Peyer's patch (tissue), 4 donors: ENCODE data around the gene FAT1. TPM values are rescaled to one million over a fixed set of nuclear protein-coding genes. Genes with fewer than 3 reads are reported as not detected.

Experiments
- DNase-seq, 3 donors: peaks; one replicate each; pipeline ENCODE4 v3.0.0-alpha.2; 2017 to 2019
- H3K27ac ChIP-seq, 4 donors: fragments of 200-600 bp; sonication (generic); one replicate each; pipeline ENCODE4 v1.5.1; 2016 to 2019
- H3K27me3 ChIP-seq, 2 donors: fragments of 200-600 bp; sonication (generic); one replicate each; pipeline ENCODE4 v1.5.1; 2019
- H3K36me3 ChIP-seq, 3 donors: fragments of 200-600 bp; sonication (generic); one replicate each; pipeline ENCODE4 v1.5.1; 2016 to 2019
- H3K4me1 ChIP-seq, 4 donors: fragments of 200-600 bp; sonication (generic); one replicate each; pipeline ENCODE4 v1.5.1; 2016 to 2019
- H3K4me3 ChIP-seq, 4 donors: fragments of 200-600 bp; sonication (generic); 1 replicate in 3 of 4; 2 replicates in 1 of 4; pipeline ENCODE4 v1.5.1; 2016 to 2019; ENCODE audit warnings: mild to moderate bottlenecking in 1 of 4
- H3K9me3 ChIP-seq, 4 donors: fragments of 200-600 bp; sonication (generic); one replicate each; pipeline ENCODE4 v1.5.1; 2016 to 2019; ENCODE audit warnings: mild to moderate bottlenecking in 1 of 4
- CTCF ChIP-seq, 6 experiments: fragments of 450-650 bp in 4 of 6; fragments of 200-600 bp in 2 of 6; sonication (generic) in 1 of 6; IDR thresholded peaks; one replicate each; pipeline ENCODE4 v1.5.1; 2017 to 2019; ENCODE audit warnings: antibody characterized with exemption in 6 of 6, mild to moderate bottlenecking in 3 of 6, moderate library complexity in 1 of 6
- POLR2A ChIP-seq, 2 donors: fragments of 450-650 bp; IDR thresholded peaks; one replicate each; pipeline ENCODE4 v1.5.1; 2017; ENCODE audit warnings: antibody characterized with exemption in 2 of 2, mild to moderate bottlenecking in 2 of 2, moderate library complexity in 2 of 2
- total RNA-seq, 4 donors: library from RNA; depleted of rRNA; stranded (reverse); fragments of >200 nt; gene quantifications; one replicate each; pipeline ENCODE4 v1.1.0, GENCODE V29; 2016

FAT1 gene
- total RNA-seq, 4 donors from 2014 or later = 88.3 to 580 (median 468) TPM

DNA sequence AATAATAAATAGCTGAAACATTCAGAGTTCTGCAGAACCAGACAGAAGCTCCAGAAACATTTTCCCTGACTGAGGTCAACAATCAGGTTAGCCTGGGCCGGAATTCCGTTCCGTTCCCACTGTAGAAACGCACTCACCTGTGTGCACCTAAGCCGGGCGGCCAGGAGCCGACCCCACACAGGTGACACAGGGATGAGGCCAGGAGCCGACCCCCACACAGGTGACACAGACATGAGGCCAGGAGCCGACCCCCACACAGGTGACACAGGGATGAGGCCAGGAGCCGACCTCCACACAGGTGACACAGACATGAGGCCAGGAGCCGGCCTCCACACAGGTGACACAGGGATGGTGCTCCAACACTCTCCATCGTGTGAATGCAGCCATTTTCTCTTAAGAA, 21.9 kb downstream of the FAT1 start:
- Histone ChIP-seq H3K36me3 (peaks cover 0 to 20% (median 0%) of the 10 kb centered on the region in 3 donors), H3K27ac (peak overlapping the region in 1 of 4 donors; percentile 57), H3K9me3 (no peaks in the 10 kb centered on the region), H3K4me3 (no peak overlapping the region), H3K27me3 (no peaks in the 10 kb centered on the region), H3K4me1 (peaks cover 0 to 42% (median 0%) of the 10 kb centered on the region in 4 donors)
- TF ChIP-seq CTCF (IDR thresholded peaks at IDR 0.05) = no peak
- DNase-seq = no peak

DNA sequence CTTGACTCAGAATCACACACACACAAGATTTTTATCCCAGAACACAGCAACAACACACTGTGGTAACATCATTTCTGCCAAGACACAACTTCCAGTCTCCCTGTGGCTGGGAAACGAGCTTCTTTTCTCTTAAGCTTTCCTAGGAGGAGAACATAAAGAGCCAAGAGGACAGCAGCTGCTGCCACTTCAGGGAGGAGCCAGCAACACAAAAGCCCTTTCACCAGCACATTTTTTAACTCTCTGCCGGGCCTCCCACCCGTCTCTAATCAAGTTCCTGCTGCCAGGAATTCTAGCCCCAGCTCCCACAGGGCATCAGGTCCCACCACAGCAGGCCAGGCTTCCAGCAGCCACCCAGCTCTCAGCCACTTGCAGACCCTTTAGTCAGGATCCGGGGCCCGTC, 22.4 kb downstream of the FAT1 start:
- Histone ChIP-seq H3K36me3 (peaks cover 0 to 15% (median 0%) of the 10 kb centered on the region in 3 donors), H3K4me3 (no peak overlapping the region), H3K9me3 (no peaks in the 10 kb centered on the region), H3K4me1 (peaks cover 0 to 42% (median 0%) of the 10 kb centered on the region in 4 donors), H3K27me3 (no peaks in the 10 kb centered on the region), H3K27ac (peak overlapping the region in 2 of 4 donors; percentile 34 to 57)
- DNase-seq = no peak
- TF ChIP-seq POLR2A (IDR thresholded peaks at IDR 0.05) = no peak
- no peak for TF ChIP-seq CTCF (IDR thresholded peaks at IDR 0.05)

- Histone ChIP-seq H3K27me3 (no peaks in the 10 kb centered on the region), H3K9me3 (no peaks in the 10 kb centered on the region), H3K36me3 (peaks cover 0 to 10% (median 0%) of the 10 kb centered on the region in 3 donors), H3K4me1 (peaks cover 0 to 42% (median 0%) of the 10 kb centered on the region in 4 donors), H3K27ac (peak overlapping the region in 1 of 4 donors; percentile 57), H3K4me3 (no peak overlapping the region)
- DNase-seq = no peak
- TF ChIP-seq CTCF (IDR thresholded peaks at IDR 0.05) (no peak), POLR2A (IDR thresholded peaks at IDR 0.05) (no peak)
Measured at GRCh38 chr4:186700746-186701145, 22.9 kb downstream of the FAT1 start.

GRCh38 chr4:186699881-186700397, 23.7 kb downstream of the FAT1 start:
- no peak for DNase-seq
- Histone ChIP-seq H3K36me3 (peaks cover 0 to 5% (median 0%) of the 10 kb centered on the region in 3 donors), H3K4me1 (peaks cover 0 to 42% (median 0%) of the 10 kb centered on the region in 4 donors), H3K9me3 (no peaks in the 10 kb centered on the region), H3K27me3 (no peaks in the 10 kb centered on the region), H3K27ac (peak overlapping the region in 2 of 4 donors; percentile 3 to 57), H3K4me3 (no peak overlapping the region)
- TF ChIP-seq POLR2A (IDR thresholded peaks at IDR 0.05) (no peak), CTCF (IDR thresholded peaks at IDR 0.05) (no peak)

- H3K4me1 ChIP-seq = peaks cover 0 to 38% (median 0%) of the 10 kb centered on the region in 4 donors
- H3K9me3 ChIP-seq = no peaks in the 10 kb centered on the region
- DNase-seq = no peak
- H3K36me3 ChIP-seq = peaks cover 0 to 5% (median 0%) of the 10 kb centered on the region in 3 donors
- TF ChIP-seq CTCF (IDR thresholded peaks at IDR 0.05) = no peak
- TF ChIP-seq POLR2A (IDR thresholded peaks at IDR 0.05) = no peak
- no peaks in the 10 kb centered on the region for H3K27me3 ChIP-seq
- no peak overlapping the region for H3K4me3 ChIP-seq
- peak overlapping the region in 1 of 4 donors; percentile 7 for H3K27ac ChIP-seq
Measured at GRCh38 chr4:186699298-186699697, 24.4 kb downstream of the FAT1 start.
